ENCODE results near the gene CRYBA1.
"Not testable (repeated sequence)": the region's sequence is repeated elsewhere in the genome, so short reads cannot be mapped to it uniquely, and the experiment has no call there.

Gene CRYBA1

DNA sequence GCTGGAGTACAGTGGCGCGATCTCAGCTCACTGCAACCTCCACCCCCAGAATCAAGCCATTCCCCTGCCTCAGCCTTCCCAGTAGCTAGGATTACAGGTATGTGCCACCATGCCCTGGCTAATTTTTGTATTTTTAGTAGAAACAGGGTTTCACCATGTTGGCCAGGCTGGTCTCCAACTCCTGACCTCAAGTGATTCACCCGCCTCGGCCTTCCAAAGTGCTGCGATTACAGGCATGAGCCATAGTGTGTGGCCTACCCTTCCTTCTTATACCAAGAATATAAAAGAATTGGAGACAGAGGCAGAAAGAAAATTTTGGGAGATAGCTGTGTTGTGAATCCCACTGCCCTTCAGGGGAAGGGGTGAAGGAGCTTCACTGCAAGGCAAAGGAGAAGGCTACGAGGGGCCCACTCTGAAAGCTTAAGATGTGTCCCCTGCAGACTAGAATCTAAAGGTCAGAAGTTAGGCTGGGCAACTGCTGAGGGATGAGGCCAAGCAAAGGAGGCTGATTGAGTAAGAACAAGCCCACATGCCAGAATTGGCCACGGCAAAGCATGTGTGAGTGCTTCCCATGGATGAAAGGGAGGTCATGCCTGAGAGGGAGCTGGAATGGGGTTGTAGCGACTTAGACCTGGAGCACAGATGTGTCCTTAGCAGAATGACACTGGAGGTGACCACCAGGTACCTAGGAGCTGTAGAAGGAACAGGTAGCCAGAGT lies 8.4 kb upstream of the CRYBA1 start:
- DNase-seq = peak; percentile 22

DNA sequence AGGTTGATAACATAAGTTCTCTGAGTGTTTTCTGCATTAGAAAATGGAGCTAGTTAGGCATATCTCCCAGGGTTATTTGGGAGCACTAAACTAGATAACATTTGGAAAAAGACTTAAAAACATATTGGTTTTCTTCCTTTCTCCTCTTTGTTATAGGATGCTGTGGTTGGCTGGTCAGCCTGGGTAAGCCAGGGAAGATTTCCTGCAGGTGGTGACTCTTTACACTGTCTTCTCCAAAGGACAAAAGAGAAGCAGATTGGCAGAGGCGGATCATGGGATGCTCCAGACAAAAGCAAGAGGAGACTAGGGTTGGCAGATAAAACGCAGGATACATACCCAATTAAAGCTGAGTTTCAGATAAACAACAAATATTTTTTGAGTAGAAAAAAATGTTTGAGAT lies 6.2 kb upstream of the CRYBA1 start:
- DNase-seq = peak; percentile 44

DNA sequence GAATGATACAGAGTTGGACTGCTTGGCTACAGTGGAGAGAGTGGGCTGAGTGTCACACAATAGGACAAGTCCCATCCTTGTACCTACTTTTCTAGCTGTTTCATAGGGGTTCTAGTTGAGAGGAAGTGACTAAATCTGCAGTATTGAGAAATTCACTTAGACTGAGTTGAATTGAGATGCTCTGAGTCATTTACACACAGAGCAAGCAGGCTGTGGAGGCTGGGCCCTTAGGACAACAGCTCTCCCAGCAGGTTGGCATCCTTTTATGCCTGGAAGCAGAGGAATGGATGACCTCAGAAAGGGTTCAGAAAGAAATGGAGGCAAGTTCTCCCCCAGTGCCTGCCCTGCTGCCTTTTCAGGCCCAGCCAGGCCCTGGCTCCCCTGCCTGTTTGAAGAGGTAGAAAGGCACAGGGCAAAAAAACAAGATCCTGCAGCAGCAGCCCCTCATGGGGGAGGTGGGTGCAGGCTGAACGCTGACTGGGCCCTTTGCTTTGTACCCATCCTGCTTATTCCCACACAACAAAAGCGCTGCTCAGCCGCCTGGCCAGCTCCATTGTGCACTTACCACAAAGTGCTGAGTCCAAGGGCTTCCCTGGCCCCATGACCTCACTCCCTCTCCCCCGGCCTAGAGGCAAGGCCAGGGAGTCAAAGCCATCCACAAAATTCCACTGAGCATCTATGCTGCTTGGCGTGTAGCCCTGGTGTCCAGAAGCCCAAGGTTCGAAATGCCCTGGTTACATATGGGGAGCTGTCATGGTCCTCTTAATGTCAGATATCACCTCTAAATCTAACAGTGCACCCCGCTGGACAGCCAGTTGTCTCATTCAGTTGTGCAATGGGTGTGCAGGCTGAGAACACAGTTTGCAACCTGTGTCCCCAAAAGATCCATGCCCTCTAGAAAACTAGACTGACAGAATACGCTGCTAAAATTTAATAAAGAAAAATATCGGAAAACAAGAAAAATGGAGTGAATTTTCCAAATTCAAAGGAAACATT lies 5.4 kb upstream of the CRYBA1 start:
- DNase-seq = peak; percentile 74

DNA sequence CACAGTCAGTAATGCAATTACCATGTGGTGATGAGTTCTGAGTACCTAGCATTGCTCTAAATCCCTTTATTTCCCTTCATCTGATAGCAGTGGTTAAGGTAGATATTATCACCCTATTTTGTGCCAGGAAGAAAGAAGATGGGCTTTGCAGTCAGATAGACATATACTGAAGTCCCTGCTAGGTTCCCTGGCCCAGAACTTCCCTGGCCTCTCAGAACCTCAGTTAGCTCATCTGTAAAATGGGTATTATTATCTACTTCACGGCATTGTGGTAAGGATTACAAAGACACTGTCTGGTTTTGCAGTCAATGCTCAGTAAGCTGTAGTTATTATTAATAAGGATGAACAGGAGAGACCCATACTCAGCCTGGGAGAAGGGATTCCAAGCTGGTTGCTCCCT lies 4.6 kb upstream of the CRYBA1 start:
- DNase-seq = no peak

DNA sequence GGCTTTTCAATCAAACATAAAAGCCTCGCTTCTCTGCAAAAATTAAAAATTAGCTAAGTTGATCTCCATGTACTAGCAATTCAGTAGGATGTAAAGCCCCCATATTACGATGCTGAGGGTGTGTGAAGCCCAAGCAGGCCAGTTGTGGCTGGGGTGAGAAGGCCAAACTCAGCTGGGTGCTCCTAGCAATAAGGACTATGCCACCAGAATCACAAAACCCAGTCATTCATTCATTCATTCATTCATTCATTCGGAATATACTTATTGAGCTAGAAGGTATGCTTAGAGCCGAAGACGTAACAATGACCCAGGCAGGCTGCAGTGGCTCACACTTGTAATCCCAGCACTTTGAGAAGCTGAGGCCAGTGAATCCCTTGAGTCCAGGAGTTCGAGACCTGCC lies 3.9 kb upstream of the CRYBA1 start:
- DNase-seq = no peak

DNA sequence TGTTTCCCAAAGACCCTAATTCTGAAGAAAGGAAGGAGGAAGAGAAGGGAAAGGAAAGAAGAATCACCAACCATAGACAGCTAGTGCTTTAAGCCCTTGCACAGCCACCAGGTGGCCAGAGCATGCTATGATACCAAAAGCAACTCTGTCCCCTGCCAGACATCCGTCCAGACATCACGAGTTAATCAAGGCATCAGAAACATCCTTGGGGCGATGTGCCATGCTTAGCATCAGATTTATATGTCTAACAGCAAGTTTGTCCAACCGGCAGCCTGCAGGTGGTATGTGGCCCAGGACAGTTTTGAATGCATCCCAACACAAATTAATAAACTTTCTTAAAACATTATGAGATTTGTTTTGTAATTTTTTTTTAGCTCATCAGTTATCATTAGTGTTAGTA lies 2.9 kb upstream of the CRYBA1 start:
- no peak for DNase-seq

DNA sequence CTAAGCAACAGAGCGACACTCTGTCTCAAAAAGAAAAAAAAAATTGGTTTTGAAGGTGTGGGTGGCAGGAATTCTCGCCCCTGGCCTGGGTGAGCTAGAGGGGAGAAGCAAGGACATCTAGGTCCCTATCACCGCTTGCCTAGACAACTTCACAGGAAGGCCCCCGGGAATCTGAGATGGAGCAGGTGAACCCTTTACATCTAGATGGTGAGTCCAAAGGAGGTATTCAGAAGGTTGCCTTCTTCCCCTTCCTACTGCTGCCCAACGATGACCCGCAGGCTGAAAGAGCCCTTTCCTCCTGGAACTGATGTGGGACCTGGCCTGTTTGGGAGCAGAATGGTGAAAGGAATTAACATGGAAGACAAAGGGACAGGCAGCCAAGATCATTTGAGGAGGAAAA lies 1.3 kb upstream of the CRYBA1 start:
- no peak for DNase-seq

DNA sequence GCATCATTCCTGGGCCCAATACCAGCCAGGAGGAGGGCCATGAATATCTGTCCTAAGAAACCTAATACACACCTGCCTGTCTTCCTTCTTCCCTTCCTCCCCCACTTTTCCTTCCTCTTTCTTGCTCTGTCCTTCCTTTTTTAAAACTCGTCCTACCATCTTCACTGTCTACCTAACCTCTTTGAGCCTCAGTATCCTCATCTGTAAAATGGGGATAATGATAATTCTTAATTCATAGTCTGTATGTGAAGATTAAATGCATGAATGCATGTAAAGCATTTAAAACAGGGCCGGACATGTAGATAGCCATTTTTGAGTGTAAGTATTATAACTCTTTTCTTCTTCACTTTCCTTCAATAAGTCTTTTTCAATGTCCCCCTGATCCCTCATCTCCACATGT lies 560 bp downstream of the CRYBA1 start:
- DNase-seq = no peak

DNA sequence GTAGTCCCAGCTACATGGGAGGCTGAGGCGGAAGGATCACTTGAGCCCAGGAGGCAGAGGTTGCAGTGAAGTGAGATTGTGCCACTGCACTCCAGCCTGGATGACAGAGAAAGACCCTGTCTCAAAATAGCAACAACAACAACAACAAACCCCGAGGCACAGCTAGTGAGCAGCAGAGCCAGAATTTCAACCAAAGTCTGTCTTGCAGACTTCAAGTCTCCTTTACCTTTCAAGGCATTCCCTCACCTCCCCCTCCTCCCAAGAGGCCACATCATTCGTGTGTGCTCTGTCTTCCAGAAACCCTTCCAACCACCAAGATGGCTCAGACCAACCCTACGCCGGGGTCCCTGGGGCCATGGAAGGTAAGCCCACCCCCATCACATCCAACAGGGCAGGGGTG lies 2.2 kb downstream of the CRYBA1 start:
- DNase-seq = no peak

DNA sequence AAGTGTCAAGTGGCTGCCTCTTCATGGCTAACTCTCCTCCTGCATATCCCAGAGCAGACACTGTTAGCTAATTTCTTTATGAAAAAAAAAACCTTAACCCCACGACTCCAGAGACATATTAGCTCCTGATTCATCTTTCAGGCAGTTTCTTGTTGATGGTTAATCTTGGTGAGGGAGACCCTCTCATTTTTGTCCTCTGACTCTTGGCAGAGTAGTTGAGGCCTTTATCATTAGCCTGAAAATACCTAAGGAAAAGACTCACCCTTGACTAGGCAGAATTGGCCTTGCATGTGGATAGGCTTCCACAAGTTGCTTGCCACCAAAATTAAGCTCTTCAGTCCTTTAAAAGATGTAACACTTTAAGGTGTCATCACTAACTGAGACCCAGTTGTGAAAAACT lies 4.0 kb downstream of the CRYBA1 start:
- no peak for DNase-seq

DNA sequence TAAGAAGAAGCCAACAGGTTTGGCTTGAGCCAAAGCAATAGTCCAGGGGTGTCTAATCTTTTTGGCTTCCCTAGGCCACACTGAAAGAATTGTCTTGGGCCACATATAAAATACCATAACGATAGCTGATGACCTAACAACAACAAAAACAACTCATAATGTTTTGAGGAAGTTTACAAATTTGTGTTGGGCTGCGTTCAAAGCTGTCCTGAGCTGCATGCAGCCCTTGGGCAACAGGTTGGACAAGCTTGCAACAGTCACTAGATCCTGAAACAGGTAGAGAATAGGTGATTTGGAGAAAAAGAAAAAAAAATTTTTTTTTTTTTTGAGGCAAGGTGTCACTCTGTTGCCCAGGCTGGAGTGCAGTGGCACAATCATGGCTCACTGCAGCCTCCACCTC lies 4.5 kb downstream of the CRYBA1 start:
- DNase-seq = no peak

DNA sequence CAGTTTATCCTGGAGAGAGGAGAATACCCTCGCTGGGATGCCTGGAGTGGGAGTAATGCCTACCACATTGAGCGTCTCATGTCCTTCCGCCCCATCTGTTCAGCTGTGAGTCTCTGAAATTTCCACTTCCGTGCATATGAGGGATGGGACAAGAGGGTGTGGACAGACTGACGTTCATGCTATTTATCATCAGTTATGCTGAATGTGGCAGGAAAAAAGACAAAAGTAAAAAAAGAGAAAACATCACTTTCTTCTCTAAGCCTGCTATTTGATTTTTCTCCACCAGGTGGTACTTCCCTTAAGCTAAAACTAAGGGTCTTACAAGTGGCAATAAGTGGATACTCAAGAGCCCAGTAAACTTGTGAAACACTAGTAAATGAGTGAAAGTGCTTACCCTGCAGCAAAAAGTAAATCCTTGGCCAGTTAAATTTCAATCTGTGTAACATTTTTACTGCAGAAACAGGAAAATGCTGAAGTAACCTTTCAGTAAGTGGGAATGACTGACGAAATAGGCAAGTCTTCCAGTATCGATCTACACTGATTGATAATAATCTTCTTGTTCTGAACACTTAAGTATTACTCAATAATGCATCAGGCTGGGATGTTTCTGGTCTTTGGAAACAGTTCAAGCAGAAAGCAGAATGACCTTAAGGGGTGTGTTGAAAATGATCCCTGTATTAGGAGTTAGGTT lies 5.6 kb downstream of the CRYBA1 start:
- DNase-seq = no peak

DNA sequence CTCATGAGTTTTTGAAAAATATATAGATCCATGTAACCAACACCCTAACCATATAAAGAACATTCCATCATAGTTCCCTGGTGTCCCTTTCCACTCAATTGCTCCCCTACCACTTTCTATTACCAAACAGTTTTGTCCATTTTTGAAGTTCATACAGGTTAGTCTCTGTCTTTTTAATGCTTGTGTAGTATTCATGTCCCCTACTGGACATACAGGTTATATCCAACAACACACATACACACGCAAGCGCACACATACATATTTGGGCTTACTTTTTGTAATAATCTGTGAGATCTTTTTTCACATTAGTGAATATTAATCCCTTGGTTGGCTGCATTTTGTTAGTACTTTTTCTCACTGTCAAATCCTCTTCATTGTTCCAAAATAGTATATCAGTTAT lies 6.4 kb downstream of the CRYBA1 start:
- no peak for DNase-seq

DNA sequence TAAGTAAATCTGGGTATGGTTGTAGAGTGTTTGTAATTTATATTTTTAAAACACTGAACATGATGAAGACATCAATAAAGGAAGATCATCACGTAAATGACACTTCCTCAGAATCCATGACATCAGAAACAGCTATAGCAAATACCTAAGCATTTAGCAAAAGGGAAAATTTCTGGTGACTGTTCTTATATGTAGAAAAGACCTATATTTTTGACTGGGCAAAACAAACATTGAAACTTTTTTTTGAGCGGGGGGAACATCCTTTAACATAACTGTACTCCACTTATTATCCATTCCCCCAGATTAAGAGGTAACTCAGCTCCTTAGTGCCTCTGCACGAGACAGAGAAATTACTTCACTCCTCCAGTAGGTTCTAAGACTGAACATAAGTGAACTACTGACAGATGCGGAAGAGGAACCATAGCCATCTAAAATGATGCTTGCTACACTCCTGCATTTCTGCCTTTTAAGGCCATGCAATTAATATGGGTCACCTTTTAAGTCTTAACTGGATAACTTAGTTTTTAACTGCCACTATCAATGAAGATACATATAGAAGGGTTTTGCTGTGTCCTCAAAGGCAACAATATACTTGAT lies 9.4 kb downstream of the CRYBA1 start:
- DNase-seq = no peak

DNA sequence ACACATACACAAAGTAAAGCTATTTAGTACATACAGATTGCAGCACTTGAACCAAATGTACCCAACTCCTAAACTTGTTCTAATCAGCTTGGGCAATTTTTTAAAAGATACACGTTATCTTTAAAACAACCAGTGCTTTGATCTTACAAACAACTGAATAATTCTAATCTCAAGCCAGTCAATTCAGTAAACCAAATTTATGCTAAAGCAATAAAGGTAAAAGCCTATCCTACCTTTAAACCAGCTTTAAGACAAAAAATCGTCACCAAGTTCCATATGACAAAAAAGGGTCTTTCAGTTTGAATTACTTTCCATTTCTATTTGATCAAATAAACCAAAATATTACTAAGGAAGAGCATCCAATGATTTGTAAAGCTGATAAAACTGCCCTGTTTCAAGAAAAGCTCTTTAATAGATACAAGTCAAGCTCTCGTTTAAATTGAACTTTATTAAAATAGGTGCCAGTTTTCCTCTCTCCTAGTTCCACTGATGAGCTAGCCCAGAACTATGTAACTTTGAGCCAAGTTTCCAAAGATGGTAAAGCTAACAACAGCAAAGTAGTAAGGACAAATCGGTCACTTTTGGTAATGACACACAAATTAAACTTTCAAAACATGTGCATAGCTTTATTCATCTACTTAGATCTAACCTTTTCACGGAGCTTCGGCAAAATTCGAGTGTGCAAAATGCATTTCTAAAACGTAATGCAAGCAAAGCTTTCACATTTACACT lies 10.2 kb downstream of the CRYBA1 start:
- no peak for DNase-seq

DNA sequence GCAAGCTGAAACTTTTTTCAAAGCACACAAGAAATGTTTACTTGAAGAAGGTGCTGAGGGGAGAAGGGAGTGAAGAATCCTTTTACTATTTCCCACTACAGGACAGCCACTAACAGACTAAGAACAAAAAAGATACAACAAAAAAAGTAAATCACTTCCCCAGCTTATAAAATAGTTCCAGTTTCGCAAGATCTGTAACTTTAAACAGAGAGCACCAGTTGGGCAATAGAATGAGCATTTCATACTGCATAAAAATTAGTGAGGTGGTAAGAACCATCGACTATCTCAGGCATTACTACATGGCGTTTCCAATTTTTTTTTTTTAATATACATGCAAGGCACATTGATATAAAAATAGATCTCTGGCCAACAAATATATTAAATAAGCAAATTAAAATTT lies 11.1 kb downstream of the CRYBA1 start:
- no peak for DNase-seq

DNA sequence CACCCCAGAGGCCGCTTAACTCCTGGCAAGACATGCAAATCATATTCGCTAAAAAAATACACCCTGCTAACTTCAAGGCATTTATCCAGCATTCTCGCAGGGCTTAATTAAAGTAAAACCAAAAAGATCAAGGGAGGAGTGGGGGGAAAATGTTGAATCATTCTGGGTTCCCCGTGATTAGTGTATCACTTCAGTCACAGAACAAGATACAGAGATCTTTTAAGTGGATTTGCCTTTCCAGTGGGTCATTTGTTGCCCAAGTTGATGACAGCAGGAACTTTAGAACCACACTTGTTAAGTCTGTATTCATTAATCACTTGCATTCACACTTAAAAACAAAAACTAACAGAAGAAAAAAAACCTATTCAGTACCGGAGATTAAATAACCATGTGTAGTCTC lies 17.3 kb downstream of the CRYBA1 start:
- no peak for DNase-seq

DNA sequence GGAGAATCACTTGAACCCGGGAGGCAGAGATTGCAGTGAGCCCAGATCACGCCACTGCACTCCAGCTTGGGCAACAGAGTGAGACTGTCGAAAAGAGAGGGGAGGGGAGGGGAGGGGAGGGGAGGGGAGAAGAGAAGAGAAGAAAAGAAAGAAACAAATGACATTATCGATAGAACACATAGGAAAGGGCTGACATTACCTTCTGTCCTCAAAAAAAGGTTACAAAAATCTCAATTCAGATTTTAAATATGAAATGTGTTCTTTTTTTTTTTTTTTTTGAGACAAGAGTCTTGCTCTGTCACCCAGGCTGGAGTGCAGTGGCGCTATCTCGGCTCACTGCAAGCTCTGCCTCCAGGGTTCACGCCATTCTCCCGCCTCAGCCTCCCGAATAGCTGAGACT lies 25.3 kb downstream of the CRYBA1 start:
- DNase-seq = not testable (repeated sequence)

DNA sequence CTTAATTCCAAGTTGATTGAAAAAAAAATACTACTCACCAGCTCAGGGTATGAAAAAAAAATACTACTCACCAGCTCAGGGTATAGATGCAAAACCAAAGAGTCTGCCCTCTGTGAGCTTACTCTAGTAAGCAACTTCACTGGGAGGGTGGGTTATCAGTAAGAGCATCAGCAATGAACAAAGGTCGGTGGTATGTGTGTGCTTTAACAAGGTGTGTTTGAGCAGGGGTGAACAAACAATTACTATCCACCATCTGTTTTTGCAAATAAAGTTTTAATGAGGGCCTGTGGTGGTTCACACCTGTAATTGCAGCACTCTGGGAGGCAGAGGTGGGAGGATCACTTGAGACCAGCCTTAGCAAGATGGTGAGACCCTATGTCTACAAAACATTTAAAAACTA lies 27.3 kb downstream of the CRYBA1 start:
- DNase-seq = no peak

DNA sequence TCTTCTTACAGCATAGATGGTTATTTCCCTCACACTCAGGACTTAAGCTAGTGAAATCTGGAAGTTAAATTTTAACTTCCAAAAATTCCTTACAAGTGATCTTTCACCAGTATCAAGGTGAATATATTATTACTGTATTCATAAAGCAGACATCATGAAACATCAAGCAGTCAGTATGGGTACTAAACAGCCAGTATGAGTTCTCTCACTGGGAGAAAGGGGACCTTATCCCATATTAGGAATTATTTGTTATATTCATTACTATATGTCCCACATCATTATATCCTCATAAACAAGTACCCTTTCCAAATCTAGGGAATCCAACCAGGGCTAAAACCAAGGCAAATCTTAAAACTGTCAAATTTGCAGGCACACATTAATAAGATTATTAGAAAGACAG lies 32.0 kb downstream of the CRYBA1 start:
- DNase-seq = no peak

DNA sequence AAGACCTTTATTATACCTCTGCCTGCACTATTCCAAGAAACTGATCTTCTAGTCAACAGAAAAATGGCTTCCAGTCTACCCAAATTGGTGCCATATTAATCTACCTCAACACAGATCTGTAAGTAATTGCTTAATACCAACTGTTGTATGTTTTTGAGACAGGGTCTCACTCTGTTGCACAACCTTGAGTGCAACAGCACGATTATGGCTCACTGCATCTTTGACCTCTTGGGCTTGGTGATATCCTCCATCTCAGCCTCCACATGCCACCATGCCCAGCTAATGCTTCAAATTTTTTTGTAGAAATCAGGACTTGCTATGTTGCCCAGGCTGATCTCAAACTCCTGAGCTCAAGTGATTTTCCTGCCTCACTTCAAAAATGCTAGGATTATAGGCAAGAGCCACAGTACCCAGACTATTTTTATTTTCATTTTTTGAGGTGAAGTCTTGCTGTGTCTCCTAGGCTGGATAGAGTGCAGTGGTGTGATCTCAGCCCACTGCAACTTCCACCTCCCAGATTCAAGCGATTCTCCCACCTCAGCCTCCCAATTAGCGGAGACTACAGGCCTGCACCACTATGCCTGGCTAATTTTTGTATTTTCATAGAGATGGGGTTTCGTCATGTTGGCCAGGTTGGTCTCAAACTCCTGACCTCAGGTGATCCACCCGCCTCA lies 32.9 kb downstream of the CRYBA1 start:
- DNase-seq = no peak

DNA sequence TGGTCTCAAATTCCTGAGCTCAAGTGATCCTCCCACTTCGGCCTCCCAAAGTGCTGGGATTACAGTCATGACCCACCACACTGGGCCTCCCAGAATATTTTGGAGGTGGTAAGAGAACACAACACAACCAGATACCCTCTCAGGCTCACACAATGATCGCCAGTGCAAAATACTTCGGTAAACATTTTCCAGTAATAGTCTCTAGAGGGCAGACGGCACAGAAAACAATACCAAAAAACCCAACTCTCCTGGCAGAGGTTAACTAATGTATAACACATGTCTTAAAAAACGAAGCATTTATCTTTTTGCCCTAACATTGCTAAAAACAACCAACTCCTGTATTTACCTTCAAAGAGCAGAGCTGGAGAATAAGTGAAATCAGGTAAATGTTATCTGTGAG lies 36.8 kb downstream of the CRYBA1 start:
- no peak for DNase-seq

All from T1000 (cell line).